SH-SY5Y (cell line): Measurements from ENCODE around the gene DBP.

Experiments
- GATA2 ChIP-seq: IDR thresholded peaks from 2 replicates; pipeline ENCODE4 v1.6.1; 2011; ENCODE audit warnings: mild to moderate bottlenecking, low read depth, low read length
- GATA3 ChIP-seq: IDR thresholded peaks from 2 replicates; pipeline ENCODE4 v1.6.1; 2011; ENCODE audit warnings: low read depth, mild to moderate bottlenecking, low read length, moderate library complexity

The DBP gene

DNA sequence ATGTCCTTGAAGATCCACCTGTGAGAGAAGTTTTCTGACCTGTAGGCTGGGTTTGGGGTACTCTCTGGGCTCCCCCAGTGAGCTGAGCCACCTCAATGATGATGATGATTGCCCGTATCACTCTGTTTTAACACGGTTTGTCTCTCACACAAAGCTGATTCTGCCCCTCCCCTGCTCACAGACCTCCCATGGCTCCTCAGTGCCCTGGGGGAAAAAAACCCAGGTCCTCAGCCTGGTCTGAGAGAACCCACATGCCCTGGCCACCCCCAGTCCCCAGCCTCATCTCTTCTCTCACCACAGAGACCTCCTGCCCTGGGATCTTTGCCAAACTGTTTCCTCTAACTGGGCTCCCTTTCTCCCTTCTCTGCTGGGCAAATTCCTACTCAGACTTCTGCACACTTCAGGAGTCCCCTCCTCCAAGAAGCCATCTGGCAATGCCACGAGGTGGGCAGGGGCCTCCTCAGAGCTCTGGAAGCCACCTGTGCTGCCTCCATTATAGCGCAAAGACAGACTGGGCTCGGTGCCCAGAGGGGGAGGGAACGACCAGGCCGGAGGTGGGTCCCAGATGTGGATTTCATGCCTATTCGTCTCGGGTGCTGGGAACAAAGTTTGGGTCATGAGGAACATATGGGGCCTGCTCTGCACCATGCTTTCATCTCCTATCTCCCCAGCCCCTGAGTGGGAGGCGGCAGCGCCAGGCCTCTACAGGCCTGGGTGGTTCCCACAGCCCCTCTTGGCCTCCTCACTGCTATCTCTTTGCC is 17.3 kb upstream of the DBP start:
- TF ChIP-seq GATA2, result no peak
- TF ChIP-seq GATA3, result no peak

- no peak for TF ChIP-seq GATA3
These were observed 14.5 kb upstream of the DBP start for GRCh38 chr19:48651683-48652048.

DNA sequence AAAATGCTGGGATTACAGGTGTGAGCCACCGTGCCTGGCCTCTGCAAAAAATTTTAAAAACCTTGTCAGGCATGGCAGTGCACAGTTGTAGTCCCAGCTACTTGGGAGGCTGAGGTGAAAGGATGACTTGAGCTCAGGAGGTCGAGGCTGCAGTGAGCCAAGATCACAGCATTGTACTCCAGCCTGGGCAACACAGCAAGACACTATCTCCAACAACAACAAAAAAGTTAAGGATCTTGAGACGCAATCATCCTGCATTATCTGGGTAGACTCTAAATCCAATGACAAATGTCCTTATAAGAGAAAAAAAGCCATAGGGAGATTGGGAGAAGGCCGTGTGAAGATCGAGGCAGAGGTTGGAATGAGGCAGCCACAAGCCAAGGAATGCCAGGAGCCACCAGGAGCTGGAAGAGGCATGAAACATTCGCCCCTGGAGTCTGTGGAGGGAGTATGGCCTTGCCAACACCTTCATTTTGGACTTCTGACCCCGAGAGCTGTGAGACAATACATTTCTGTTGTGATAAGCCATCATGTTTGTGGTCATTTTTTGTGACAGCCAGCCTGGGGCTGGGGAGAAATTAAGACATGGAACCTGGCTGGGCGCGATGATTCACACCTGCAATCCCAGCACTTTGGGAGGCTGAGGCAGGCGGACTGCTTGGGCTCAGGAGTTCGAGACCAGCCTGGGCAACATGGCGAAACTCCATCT is 13.9 kb upstream of the DBP start:
- TF ChIP-seq GATA2 (no peak), GATA3 (no peak)

DNA sequence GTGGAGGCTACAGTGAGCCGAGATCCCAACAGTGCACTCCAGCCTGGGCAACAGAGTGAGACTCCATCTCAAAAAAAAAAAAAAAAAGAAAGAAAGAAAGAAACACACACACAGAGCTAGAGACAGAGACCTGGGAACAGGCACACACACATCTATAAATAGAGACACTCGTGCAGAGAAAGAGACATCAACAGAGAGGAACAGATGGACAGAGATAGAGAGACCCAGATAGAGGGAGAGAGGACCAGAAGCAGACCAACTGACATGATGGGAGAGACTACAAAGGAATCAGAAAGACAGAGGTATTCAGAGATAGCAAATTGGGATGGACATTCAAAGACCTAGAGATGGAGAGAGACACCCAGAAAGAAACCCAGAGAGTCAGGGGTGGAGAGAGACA is 11.0 kb upstream of the DBP start:
- TF ChIP-seq GATA2 (no peak), GATA3 (no peak)

GRCh38 chr19:48646722-48647216 is 9.6 kb upstream of the DBP start:
- no peak for TF ChIP-seq GATA2
- TF ChIP-seq GATA3, result no peak

DNA sequence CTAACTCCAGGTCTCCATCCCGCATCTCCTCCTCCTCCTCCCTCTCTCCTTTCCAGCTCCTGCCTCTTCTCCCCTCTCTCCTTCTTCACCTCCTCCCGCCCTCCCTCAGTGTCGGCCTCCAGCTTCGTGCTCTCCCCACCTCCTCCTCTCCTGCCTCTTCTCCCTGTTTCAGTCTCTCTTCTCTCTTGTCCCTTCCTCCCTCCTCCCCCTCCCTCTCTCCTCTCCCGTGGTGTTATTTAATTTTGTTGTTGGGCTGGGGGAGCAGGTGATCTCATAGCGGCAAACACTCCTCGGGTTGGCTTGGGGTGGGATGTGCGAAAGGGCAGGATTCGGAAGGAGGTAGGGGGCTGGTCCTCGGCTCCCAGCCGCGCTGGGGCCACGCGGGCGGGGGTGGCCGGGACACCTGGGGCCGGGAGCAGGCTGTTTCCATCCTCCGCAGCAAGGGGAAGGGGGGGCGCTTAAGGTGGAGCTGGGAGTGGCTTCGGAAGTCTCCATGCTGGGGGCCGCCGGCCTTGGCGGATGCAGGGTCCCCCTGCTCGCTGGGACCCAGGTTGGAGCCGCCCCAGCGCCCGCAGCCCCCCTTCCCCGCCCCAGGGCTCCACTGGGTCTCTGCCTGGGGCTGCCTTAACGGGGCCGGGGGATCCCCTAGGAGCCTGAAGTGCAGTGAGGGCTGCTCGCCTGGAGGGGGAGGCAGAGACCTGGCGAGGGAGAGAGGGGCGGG is 9.0 kb upstream of the DBP start, which contains the start of gene CA11:
Gene CA11, minus strand, starts transcription at position 187 of the 721 bp plus-strand sequence. CDS start 555 bp downstream, outside the sequence.
- TF ChIP-seq GATA3, result no peak
- no peak for TF ChIP-seq GATA2

GRCh38 chr19:48645620-48646000 is 8.4 kb upstream of the DBP start:
- TF ChIP-seq GATA2 (no peak), GATA3 (no peak)

DNA sequence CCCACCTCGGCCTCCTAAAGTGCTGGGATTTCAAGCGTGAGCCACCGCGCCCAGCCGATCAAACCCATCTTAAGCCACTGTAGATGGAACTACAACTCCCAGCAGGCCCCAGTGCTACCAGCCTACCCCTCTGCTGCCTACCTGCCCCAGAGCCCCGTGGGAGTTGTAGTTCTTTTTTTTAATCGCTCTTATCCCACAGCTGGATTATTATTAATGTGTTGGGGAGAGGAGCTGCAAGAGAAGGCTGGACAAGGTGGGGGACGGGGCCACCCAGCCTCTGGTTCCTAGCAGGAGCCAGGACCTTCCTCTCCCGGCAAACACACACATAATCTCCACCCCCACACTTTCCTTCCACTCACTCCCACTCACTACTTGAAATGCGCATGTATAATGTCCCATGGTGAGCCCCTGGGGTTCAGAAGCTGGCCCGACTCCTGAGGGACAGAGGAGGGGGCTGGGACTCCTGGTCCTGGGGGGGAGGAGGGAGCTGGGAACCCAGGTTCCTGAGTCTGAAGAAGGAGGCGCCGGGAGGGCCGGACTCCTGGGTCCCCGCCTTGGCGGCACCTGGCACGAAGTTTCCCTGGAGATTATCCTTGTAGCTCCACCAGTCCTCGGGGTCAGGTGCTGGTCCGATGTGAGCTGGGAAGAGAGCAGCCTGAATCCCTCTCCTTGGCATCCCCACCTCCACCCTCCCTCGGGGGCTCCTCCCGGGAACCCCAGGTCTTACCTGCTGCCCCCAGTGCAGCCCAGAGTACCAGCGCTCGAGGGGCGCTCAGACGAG is 7.8 kb upstream of the DBP start:
- no peak for TF ChIP-seq GATA2
- TF ChIP-seq GATA3, result no peak

DNA sequence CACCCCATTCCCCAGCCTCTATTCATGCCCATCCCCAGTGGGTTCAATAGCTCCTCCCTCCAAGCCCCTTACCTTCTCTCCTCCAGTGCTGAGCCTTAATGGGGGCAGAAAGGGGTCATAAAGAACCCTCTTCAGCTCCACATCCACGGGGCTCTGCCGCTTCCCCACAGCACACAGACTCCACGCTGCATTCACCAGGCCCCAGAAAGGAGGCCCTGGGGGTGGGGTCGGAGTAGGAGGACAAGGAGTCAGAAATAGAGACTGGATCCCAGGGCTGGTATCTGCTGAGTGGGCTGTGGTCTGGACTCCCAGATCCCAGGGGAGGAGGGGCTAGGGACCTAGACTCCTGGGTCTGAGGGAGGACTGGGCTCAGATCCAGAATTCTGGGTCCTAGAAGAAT is 7.2 kb upstream of the DBP start:
- no peak for TF ChIP-seq GATA2
- TF ChIP-seq GATA3, result no peak

GRCh38 chr19:48642862-48643261 is 5.7 kb upstream of the DBP start:
- no peak for TF ChIP-seq GATA2
- TF ChIP-seq GATA3, result no peak

DNA sequence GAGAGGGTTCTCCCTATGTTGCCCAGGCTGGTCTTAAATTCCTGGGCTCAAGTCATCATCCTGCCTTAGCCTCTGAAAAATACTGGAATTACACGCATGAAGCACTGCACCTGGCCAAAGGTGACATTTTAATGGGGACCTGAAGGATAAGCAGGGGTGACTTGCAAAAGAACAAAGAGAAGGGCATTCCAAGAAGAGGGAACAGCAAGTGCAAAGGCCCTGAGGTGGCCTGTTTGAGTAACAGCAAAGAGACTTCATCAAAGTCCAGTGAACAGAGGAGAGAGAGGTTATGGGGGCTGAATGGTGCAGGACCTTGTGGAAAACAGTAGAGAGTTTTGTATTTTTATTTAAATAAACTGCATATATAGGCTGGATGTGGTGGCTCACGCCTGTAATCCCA is 4.7 kb upstream of the DBP start:
- TF ChIP-seq GATA3, result no peak
- no peak for TF ChIP-seq GATA2

DNA sequence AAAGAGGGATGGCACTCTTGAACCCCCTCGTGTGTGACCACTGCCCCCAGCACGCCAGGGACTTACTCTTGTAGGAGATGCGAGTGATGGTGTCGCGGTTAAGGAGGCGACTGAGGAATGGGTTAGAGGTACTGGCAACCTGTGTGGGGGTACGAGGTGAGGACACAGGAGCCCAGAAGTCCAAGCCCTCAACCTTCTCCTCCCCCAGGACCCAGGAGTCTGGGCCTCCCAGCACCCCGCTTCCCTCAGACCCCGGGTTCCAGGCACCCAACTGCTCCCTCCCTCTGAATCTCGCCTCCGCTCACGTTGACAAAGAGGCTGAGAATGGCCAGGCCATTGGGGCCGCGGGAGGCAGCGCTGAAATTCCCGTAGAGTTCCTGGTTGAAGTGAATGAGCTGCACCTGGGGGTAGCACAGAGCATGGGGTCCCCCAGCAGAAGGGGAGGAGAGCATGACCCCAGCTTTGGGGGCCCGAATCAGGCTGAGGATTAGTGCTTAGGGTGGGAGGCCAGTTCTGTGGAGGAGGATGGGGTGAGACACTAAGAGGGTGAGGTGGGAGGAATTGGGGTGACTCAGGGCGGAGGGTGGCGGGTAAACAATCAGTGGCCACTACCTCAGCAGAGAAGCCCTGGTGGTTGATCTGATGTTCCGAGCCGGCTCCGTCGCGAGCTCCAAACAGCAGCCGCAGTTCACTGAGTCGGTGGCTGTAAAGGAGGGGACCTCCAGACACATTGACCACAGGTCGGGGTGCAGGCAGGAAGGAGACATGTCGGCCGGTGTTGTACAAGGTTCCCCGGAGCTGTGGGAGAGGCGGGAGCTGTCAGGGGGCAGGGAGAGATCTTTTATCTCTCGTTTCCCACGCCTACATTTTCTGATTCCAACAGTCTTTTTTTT is 2.5 kb upstream of the DBP start:
- TF ChIP-seq GATA3 (no peak), GATA2 (no peak)

- TF ChIP-seq GATA3 (no peak), GATA2 (no peak)
These were observed 1.7 kb upstream of the DBP start for GRCh38 chr19:48638831-48639381.
